ENCODE measurements around the gene GRWD1.

GRWD1 gene

DNA sequence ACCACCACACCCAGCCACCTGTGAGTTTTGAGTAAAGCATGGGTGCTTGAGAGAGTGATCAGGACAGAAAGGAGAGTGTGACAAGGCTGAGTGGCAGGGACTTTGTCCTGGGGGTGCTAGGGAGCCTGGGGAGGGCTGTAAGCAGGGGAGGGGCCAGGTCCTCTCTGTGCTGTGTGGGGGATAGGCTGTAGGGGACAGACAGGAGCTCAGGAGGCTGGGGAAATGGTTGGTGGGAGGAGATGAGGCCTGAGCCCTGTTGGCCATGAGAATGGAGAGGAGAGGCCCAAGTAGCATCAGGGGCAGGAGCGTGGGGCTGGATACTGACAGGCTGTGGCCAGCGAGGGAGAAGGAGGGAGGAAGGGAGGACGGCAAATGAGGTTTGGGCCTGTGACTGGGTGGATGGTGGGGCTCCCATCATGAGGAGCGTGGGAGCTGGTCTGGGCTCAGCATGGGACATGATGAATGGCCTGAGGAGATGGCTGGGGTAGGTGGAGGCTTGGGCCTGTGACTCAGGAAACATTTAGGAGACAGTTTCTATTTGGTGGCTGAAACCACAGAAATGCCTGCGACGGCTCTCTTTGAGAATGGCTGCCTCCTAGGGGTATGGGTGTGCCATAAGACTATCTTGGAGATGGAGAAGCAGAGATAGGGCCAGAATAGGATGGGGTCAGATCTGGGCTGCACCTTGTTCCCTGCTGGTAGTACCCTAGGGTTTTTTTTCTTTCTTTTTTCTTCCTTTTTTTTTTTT lies 27.3 kb upstream of the GRWD1 start:
- no peak overlapping the region for H3K4me3 ChIP-seq (ENCODE audit: insufficient read depth, low read length, poor library complexity, severe bottlenecking)
- H3F3A ChIP-seq (ENCODE audit: insufficient read depth): no peaks in the 10 kb centered on the region
- peak overlapping the region; percentile 49 for H3K4me2 ChIP-seq (ENCODE audit: low read depth, low read length, poor library complexity, severe bottlenecking)
- H3K79me2 ChIP-seq (ENCODE audit: insufficient read depth, low read length): no peaks in the 10 kb centered on the region
- H3K36me3 ChIP-seq (ENCODE audit: low read length): no peaks in the 10 kb centered on the region
- peak overlapping the region; percentile 98 for H2AFZ ChIP-seq (ENCODE audit: low read depth, low read length, severe bottlenecking)
- no peak overlapping the region for H3K27ac ChIP-seq (ENCODE audit: low read depth, low read length)
- H3K27me3 ChIP-seq (ENCODE audit: low read length): no peaks in the 10 kb centered on the region
- H3K9me3 ChIP-seq (ENCODE audit: insufficient read depth, low read length): no peaks in the 10 kb centered on the region
- H3K9ac ChIP-seq (ENCODE audit: low read length): peak overlapping the region; percentile 42; the same call in 1 of the 2 replicates
- H3K9me2 ChIP-seq (replicated peaks; ENCODE audit: insufficient read depth, low read length): no peaks in the 10 kb centered on the region
- TF ChIP-seq, protein P1, sequence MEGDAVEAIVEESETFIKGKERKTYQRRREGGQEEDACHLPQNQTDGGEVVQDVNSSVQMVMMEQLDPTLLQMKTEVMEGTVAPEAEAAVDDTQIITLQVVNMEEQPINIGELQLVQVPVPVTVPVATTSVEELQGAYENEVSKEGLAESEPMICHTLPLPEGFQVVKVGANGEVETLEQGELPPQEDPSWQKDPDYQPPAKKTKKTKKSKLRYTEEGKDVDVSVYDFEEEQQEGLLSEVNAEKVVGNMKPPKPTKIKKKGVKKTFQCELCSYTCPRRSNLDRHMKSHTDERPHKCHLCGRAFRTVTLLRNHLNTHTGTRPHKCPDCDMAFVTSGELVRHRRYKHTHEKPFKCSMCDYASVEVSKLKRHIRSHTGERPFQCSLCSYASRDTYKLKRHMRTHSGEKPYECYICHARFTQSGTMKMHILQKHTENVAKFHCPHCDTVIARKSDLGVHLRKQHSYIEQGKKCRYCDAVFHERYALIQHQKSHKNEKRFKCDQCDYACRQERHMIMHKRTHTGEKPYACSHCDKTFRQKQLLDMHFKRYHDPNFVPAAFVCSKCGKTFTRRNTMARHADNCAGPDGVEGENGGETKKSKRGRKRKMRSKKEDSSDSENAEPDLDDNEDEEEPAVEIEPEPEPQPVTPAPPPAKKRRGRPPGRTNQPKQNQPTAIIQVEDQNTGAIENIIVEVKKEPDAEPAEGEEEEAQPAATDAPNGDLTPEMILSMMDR (IDR thresholded peaks at IDR 0.05; ENCODE audit: insufficient read depth, low read length, poor library complexity, severe bottlenecking): no peak
- TF ChIP-seq EZH2phosphoT487 (conservative IDR thresholded peaks at IDR 0.05; ENCODE audit: low read length): no peak
- no peaks in the 10 kb centered on the region for H4K20me1 ChIP-seq (ENCODE audit: low read depth, low read length)

DNA sequence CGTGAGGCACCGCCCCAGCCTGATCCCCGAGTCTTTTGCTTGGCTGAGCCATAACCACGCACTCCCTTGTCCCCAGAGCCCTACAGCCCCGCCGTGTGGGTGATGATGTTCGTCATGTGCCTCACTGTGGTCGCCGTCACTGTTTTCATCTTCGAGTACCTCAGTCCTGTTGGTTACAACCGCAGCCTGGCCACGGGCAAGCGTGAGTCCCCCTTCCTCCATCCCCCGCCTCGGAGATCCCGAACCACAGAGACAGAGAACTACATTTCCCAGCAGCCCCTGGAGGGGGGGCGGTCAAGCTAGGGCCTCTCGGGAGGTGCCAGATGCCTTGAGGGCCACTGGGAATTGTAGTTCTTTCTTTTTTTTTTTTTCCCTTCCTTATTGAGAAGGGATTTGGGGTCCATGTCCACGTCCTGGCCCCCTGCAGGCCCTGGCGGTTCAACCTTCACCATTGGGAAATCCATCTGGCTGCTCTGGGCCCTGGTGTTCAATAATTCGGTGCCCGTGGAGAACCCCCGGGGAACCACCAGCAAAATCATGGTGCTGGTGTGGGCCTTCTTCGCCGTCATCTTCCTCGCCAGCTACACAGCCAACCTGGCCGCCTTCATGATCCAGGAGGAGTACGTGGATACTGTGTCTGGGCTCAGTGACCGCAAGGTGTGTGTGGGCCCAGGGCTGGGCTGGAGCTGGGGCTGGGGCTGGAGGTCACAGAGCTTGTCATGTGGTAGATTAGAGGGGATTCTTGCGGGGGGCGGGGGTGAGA lies 26.4 kb upstream of the GRWD1 start:
- H3K9me2 ChIP-seq (replicated peaks; ENCODE audit: insufficient read depth, low read length): no peaks in the 10 kb centered on the region
- no peaks in the 10 kb centered on the region for H3K79me2 ChIP-seq (ENCODE audit: insufficient read depth, low read length)
- no peak overlapping the region for H3K27ac ChIP-seq (ENCODE audit: low read depth, low read length)
- no peaks in the 10 kb centered on the region for H4K20me1 ChIP-seq (ENCODE audit: low read depth, low read length)
- H3K36me3 ChIP-seq (ENCODE audit: low read length): no peaks in the 10 kb centered on the region
- peak overlapping the region; percentile 98 for H2AFZ ChIP-seq (ENCODE audit: low read depth, low read length, severe bottlenecking)
- H3K9me3 ChIP-seq (ENCODE audit: insufficient read depth, low read length): no peaks in the 10 kb centered on the region
- no peaks in the 10 kb centered on the region for H3K27me3 ChIP-seq (ENCODE audit: low read length)
- TF ChIP-seq EZH2phosphoT487 (conservative IDR thresholded peaks at IDR 0.05; ENCODE audit: low read length): no peak
- TF ChIP-seq, protein P1 (IDR thresholded peaks at IDR 0.05; ENCODE audit: insufficient read depth, low read length, poor library complexity, severe bottlenecking): no peak
- H3K9ac ChIP-seq (ENCODE audit: low read length): peak overlapping the region; percentile 42; the same call in 1 of the 2 replicates
- H3K4me2 ChIP-seq (ENCODE audit: low read depth, low read length, poor library complexity, severe bottlenecking): peak overlapping the region; percentile 49
- H3K4me3 ChIP-seq (ENCODE audit: insufficient read depth, low read length, poor library complexity, severe bottlenecking): peak overlapping the region; percentile 48
- H3F3A ChIP-seq (ENCODE audit: insufficient read depth): no peaks in the 10 kb centered on the region

DNA sequence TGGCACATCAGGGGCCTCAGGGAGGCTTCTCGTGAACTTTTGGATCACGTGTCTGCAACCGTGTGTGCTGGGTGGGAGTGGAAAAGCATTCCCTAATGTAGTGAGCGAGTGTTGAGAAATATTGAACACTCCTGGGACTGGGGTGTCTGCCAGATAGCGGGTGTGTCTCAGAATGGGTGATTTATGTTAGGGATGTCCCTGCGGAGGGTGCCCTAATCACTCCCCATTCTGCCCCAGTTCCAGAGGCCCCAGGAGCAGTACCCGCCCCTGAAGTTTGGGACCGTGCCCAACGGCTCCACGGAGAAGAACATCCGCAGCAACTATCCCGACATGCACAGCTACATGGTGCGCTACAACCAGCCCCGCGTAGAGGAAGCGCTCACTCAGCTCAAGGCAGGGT lies 24.2 kb upstream of the GRWD1 start:
- Histone ChIP-seq H2AFZ (ENCODE audit: low read depth, low read length, severe bottlenecking) (no peak overlapping the region), H3K79me2 (ENCODE audit: insufficient read depth, low read length) (no peaks in the 10 kb centered on the region), H3K9ac (ENCODE audit: low read length) (no peak overlapping the region), H3K4me3 (ENCODE audit: insufficient read depth, low read length, poor library complexity, severe bottlenecking) (no peak overlapping the region), H3K27me3 (ENCODE audit: low read length) (no peaks in the 10 kb centered on the region), H4K20me1 (ENCODE audit: low read depth, low read length) (no peaks in the 10 kb centered on the region), H3K9me3 (ENCODE audit: insufficient read depth, low read length) (no peaks in the 10 kb centered on the region), H3K36me3 (ENCODE audit: low read length) (no peaks in the 10 kb centered on the region), H3K27ac (ENCODE audit: low read depth, low read length) (no peak overlapping the region), H3K4me2 (ENCODE audit: low read depth, low read length, poor library complexity, severe bottlenecking) (no peak overlapping the region), H3F3A (ENCODE audit: insufficient read depth) (no peaks in the 10 kb centered on the region), H3K9me2 (replicated peaks; ENCODE audit: insufficient read depth, low read length) (no peaks in the 10 kb centered on the region)
- no peak for TF ChIP-seq EZH2phosphoT487 (conservative IDR thresholded peaks at IDR 0.05; ENCODE audit: low read length)
- TF ChIP-seq, protein P1 (IDR thresholded peaks at IDR 0.05; ENCODE audit: insufficient read depth, low read length, poor library complexity, severe bottlenecking): no peak

Measured in SU-DHL-6 (cell line).